ENCODE data around the gene PPA2. TPM values are rescaled to one million over a fixed set of nuclear protein-coding genes. Genes with fewer than 3 reads are reported as not detected.

Gene PPA2
- total and polyA plus RNA-seq, 10 of the 15 experiments (the other 5 are each of a cell fraction or from before 2014, with no cell fraction given), result 93.8 to 293 (median 146) TPM

- DNase-seq (ENCODE audit: low read depth, low spot score) (no peak), ATAC-seq (no peak), FAIRE-seq (no peak)
- intact Hi-C loops (cut with micrococcal nuclease; ENCODE audit: unreplicated experiment), result no loop called here
- Histone ChIP-seq H3K9ac (ENCODE audit: control insufficient read depth, insufficient read depth, low read length) (no peak overlapping the region), H3K4me3 (no peak overlapping the region), H3K9me3 (replicated peaks; ENCODE audit: control insufficient read depth, insufficient read depth, low read length) (no peaks in the 10 kb centered on the region), H4K20me1 (ENCODE audit: control insufficient read depth, insufficient read depth) (no peaks in the 10 kb centered on the region), H3K27me3 (replicated peaks in 1 of 2; ENCODE audit: control insufficient read depth in 2 of 2, insufficient read depth in 2 of 2, low read length in 1 of 2) (no peaks in the 10 kb centered on the region), H3K36me3 (ENCODE audit: control insufficient read depth in 2 of 2, insufficient read depth in 2 of 2, low read length in 1 of 2) (peaks cover 0 to 4% of the 10 kb centered on the region in 2 experiments; a peak in 1 of 4 replicates), H3K4me1 (ENCODE audit: control insufficient read depth, insufficient read depth, low read length) (no peaks in the 10 kb centered on the region), H3K79me2 (ENCODE audit: control insufficient read depth, insufficient read depth, low read length) (no peaks in the 10 kb centered on the region), H3K4me2 (ENCODE audit: control insufficient read depth, insufficient read depth) (no peak overlapping the region), H3K27ac (ENCODE audit: control insufficient read depth, insufficient read depth) (no peak overlapping the region), H2AFZ (ENCODE audit: control insufficient read depth, low read depth, low read length) (no peak overlapping the region)
- ChIA-PET CTCF (no interaction called here), POLR2A (no interaction called here), SMC1A (ENCODE audit: uncharacterized antibody, unreplicated experiment) (no interaction called here), RAD21 (ENCODE audit: unreplicated experiment) (no interaction called here)
- TF ChIP-seq SIN3A (IDR thresholded peaks at IDR 0.05; ENCODE audit: low read depth, low read length), result no peak
- no peak for TF ChIP-seq USF1 (IDR thresholded peaks at IDR 0.05; ENCODE audit: borderline replicate concordance, extremely low read length, insufficient read depth, low read depth, low read length)
- no peak for TF ChIP-seq MAX (IDR thresholded peaks at IDR 0.05; ENCODE audit: low read depth, low read length)
- no peak for TF ChIP-seq RBBP5 (conservative IDR thresholded peaks at IDR 0.05)
- BruUV-seq (replicated peaks), result no TSS peak
- in situ Hi-C loops (cut with MboI), result no loop called here
- 71% methylated on average over 4 of the region's 4 CpGs for WGBS (ENCODE audit: insufficient coverage, insufficient replicate concordance, low lambda C conversion rate, missing lambda C conversion rate)
These were observed 81.0 kb downstream of the PPA2 start for GRCh38 chr4:105392858-105393257.

GRCh38 chr4:105389167-105389566, 84.7 kb downstream of the PPA2 start:
- WGBS (ENCODE audit: insufficient coverage, insufficient replicate concordance, low lambda C conversion rate, missing lambda C conversion rate), result 63% methylated on average over 3 of the region's 3 CpGs
- Histone ChIP-seq H3K4me1 (ENCODE audit: control insufficient read depth, insufficient read depth, low read length) (no peaks in the 10 kb centered on the region), H3K27me3 (replicated peaks in 1 of 2; ENCODE audit: control insufficient read depth in 2 of 2, insufficient read depth in 2 of 2, low read length in 1 of 2) (no peaks in the 10 kb centered on the region), H3K36me3 (ENCODE audit: control insufficient read depth in 2 of 2, insufficient read depth in 2 of 2, low read length in 1 of 2) (peaks cover 0 to 4% of the 10 kb centered on the region in 2 experiments; a peak in 1 of 4 replicates), H3K9me3 (replicated peaks; ENCODE audit: control insufficient read depth, insufficient read depth, low read length) (no peaks in the 10 kb centered on the region), H3K9ac (ENCODE audit: control insufficient read depth, insufficient read depth, low read length) (no peak overlapping the region), H4K20me1 (ENCODE audit: control insufficient read depth, insufficient read depth) (no peaks in the 10 kb centered on the region), H3K79me2 (ENCODE audit: control insufficient read depth, insufficient read depth, low read length) (no peaks in the 10 kb centered on the region), H3K4me2 (ENCODE audit: control insufficient read depth, insufficient read depth) (no peak overlapping the region), H3K27ac (ENCODE audit: control insufficient read depth, insufficient read depth) (no peak overlapping the region), H3K4me3 (no peak overlapping the region), H2AFZ (ENCODE audit: control insufficient read depth, low read depth, low read length) (no peak overlapping the region)
- POLR2A ChIA-PET, result no interaction called here
- ATAC-seq (no peak), FAIRE-seq (no peak), DNase-seq (ENCODE audit: low read depth, low spot score) (no peak)
- SMC1A ChIA-PET (ENCODE audit: uncharacterized antibody, unreplicated experiment), result interaction anchor here (0.7 kb wide), 1 partner anchor 380 kb away, joined by 4 read pairs; no protein-coding TSS in a partner anchor
- CTCF ChIA-PET, result no interaction called here
- in situ Hi-C loops (cut with MboI) (no loop called here), intact Hi-C loops (cut with micrococcal nuclease; ENCODE audit: unreplicated experiment) (no loop called here)
- RAD21 ChIA-PET (ENCODE audit: unreplicated experiment), result no interaction called here
- no TSS peak for BruUV-seq (replicated peaks)
- TF ChIP-seq BCL3 (IDR thresholded peaks at IDR 0.05; ENCODE audit: borderline replicate concordance, insufficient read depth, low read depth, low read length, poor library complexity, severe bottlenecking), result no peak
- no peak for TF ChIP-seq ZNF622 (IDR thresholded peaks at IDR 0.05)
- TF ChIP-seq PML (IDR thresholded peaks at IDR 0.05; ENCODE audit: low read length), result no peak
- TF ChIP-seq ZNF592 (IDR thresholded peaks at IDR 0.05), result no peak
- no peak for TF ChIP-seq ATF2 (IDR thresholded peaks at IDR 0.05; ENCODE audit: low read length)
- TF ChIP-seq RELA (IDR thresholded peaks at IDR 0.05; ENCODE audit: borderline replicate concordance, partially characterized antibody), result no peak

All from GM12878 (cell line).